Activated T-helper 1 cell treated with Interleukin-2 at 50 U/mL for 16 hours (primary cell): ENCODE results near the gene ILK.

ENCODE experiments used
- DNase-seq: peaks from one replicate; pipeline ENCODE4 v3.0.0-alpha.2; 2020; ENCODE audit warnings: low read depth

Gene ILK

GRCh38 chr11:6636480-6636879, 32.9 kb downstream of the ILK start:
- DNase-seq = no peak

GRCh38 chr11:6637871-6638270, 34.3 kb downstream of the ILK start:
- no peak for DNase-seq

GRCh38 chr11:6638429-6638828, 34.9 kb downstream of the ILK start:
- no peak for DNase-seq

- no peak for DNase-seq
These were observed 36.7 kb downstream of the ILK start for GRCh38 chr11:6640036-6640984.

- DNase-seq = no peak
These were observed 37.6 kb downstream of the ILK start for GRCh38 chr11:6640985-6641701.

- DNase-seq = no peak
These were observed 39.4 kb downstream of the ILK start for GRCh38 chr11:6642957-6643356.

- no peak for DNase-seq
These were observed 42.5 kb downstream of the ILK start for GRCh38 chr11:6646071-6646470.

- no peak for DNase-seq
These were observed 43.0 kb downstream of the ILK start for GRCh38 chr11:6646576-6646917.

- peak; percentile 21 for DNase-seq
These were observed 43.5 kb downstream of the ILK start for GRCh38 chr11:6646918-6647679.

- no peak for DNase-seq
These were observed 44.3 kb downstream of the ILK start for GRCh38 chr11:6647836-6648235.

- DNase-seq = no peak
These were observed 44.9 kb downstream of the ILK start for GRCh38 chr11:6648501-6648900.

- no peak for DNase-seq
These were observed 46.5 kb downstream of the ILK start for GRCh38 chr11:6650104-6650503.

GRCh38 chr11:6650980-6651379, 47.4 kb downstream of the ILK start:
- no peak for DNase-seq

GRCh38 chr11:6652182-6652581, 48.6 kb downstream of the ILK start:
- DNase-seq = no peak

GRCh38 chr11:6653097-6653496, 49.5 kb downstream of the ILK start:
- DNase-seq = no peak

- no peak for DNase-seq
These were observed 50.1 kb downstream of the ILK start for GRCh38 chr11:6653656-6654055.

- DNase-seq = no peak
These were observed 50.9 kb downstream of the ILK start for GRCh38 chr11:6654281-6655019.

GRCh38 chr11:6655020-6655789, 51.6 kb downstream of the ILK start:
- no peak for DNase-seq

GRCh38 chr11:6655790-6656583, 52.4 kb downstream of the ILK start, which contains the start of gene DCHS1:
DCHS1 (minus strand) TSS chr11:6655809; CDS start chr11:6641613, 14,196 bp downstream.
- DNase-seq = no peak

- DNase-seq = no peak
These were observed 53.0 kb downstream of the ILK start for GRCh38 chr11:6656584-6656915.
